Kidney (tissue), 14 donors: ENCODE measurements around the gene CFAP47. TPM values are rescaled to one million over a fixed set of nuclear protein-coding genes. Genes with fewer than 3 reads are reported as not detected.

Experiments
- DNase-seq, 5 donors: peaks; one replicate each; pipeline ENCODE4 v3.0.0-alpha.2; 2013 to 2020
- FAIRE-seq: peaks from 2 replicates; lab custom pipeline; 2012; peaks lifted over from hg19 to GRCh38; lab: Jason Lieb, UNC
- H3K27ac ChIP-seq, 2 donors: one replicate each; pipeline ENCODE4 v1.7.0; 2013; ENCODE audit warnings: low read depth in 2 of 2, low read length in 2 of 2, inconsistent platforms in 1 of 2
- H3K27me3 ChIP-seq: one replicate; pipeline ENCODE4 v1.7.1; 2013; ENCODE audit warnings: low read length, inconsistent platforms; ENCODE audit not compliant: control insufficient read depth, insufficient read depth
- H3K36me3 ChIP-seq, 3 donors: one replicate each; pipeline versions ENCODE4 v1.7.0 to v1.7.1; 2013; ENCODE audit warnings: low read length in 3 of 3, control low read depth in 1 of 3, inconsistent platforms in 1 of 3; ENCODE audit not compliant: insufficient read depth in 3 of 3, control insufficient read depth in 2 of 3
- H3K4me1 ChIP-seq, 3 donors: one replicate each; pipeline versions ENCODE4 v1.7.0 to v1.7.1; 2013; ENCODE audit warnings: low read length in 3 of 3, inconsistent platforms in 1 of 3, low read depth in 1 of 3; ENCODE audit not compliant: control insufficient read depth in 2 of 3, insufficient read depth in 2 of 3
- H3K4me3 ChIP-seq, 3 donors: one replicate each; pipeline versions ENCODE4 v1.7.0 to v1.8.1; 2013; ENCODE audit warnings: low read length in 3 of 3, control low read depth in 1 of 3, inconsistent platforms in 1 of 3
- H3K9ac ChIP-seq, 3 donors: one replicate each; pipeline versions ENCODE4 v1.7.0 to v1.7.1; 2013; ENCODE audit warnings: low read length in 3 of 3, control low read depth in 1 of 3, inconsistent platforms in 1 of 3
- H3K9me3 ChIP-seq, 3 donors: one replicate each; pipeline versions ENCODE4 v1.7.0 to v1.7.1; 2013; ENCODE audit warnings: low read length in 3 of 3, control low read depth in 1 of 3, inconsistent platforms in 1 of 3; ENCODE audit not compliant: control insufficient read depth in 2 of 3, insufficient read depth in 1 of 3
- intact Hi-C: fragments of 100-400 bp; cut with DNase I; formaldehyde crosslinking; loops from one replicate; pipeline ENCODE4 v1.11.1; 2022
- polyA plus RNA-seq: library from polyadenylated mRNA; stranded (reverse); fragments of 350-450 nt; fragmentation: Illumina TruSeq; extraction: RNeasy Lipid Tissue Mini Kit (QIAGEN cat#74804); gene quantifications from one replicate; pipeline ENCODE4 v1.2.3, GENCODE V29; 2014; ENCODE audit warnings: low read depth, low replicate concordance; ENCODE audit not compliant: insufficient read depth
- total RNA-seq: library from RNA; stranded (reverse); fragmentation: NEBNext Ultra II Directional; extraction: Animal tissue kit (Norgen Biotek cat#: 25700); gene quantifications from one replicate; pipeline ENCODE4 v1.2.1, GENCODE V29; 2021
- TF ChIP-seq, protein P1 (sequence below): IDR thresholded peaks from 3 replicates; pipeline ENCODE4 v1.5.1; 2012; ENCODE audit warnings: mild to moderate bottlenecking, moderate library complexity, borderline replicate concordance; ENCODE audit not compliant: insufficient read depth; ENCODE audit errors: extremely low read depth
- donor health status: control.
- donor health status: control.
- donor health status: control.
- donor health status: control.
- donor health status: control.
- donor health status: DM: yes; HTN: yes; CAD: no.
- donor health status: Normal renal cell carcinoma (clear cell type).

CFAP47 gene
- total and polyA plus RNA-seq, 2 donors from 2014 or later, result 1.4 TPM; not detected in 1

- no peaks in the 10 kb centered on the region for H3K9me3 ChIP-seq
- TF ChIP-seq, protein P1, sequence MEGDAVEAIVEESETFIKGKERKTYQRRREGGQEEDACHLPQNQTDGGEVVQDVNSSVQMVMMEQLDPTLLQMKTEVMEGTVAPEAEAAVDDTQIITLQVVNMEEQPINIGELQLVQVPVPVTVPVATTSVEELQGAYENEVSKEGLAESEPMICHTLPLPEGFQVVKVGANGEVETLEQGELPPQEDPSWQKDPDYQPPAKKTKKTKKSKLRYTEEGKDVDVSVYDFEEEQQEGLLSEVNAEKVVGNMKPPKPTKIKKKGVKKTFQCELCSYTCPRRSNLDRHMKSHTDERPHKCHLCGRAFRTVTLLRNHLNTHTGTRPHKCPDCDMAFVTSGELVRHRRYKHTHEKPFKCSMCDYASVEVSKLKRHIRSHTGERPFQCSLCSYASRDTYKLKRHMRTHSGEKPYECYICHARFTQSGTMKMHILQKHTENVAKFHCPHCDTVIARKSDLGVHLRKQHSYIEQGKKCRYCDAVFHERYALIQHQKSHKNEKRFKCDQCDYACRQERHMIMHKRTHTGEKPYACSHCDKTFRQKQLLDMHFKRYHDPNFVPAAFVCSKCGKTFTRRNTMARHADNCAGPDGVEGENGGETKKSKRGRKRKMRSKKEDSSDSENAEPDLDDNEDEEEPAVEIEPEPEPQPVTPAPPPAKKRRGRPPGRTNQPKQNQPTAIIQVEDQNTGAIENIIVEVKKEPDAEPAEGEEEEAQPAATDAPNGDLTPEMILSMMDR, result no peak
- H3K4me3 ChIP-seq, result no peak overlapping the region
- no peaks in the 10 kb centered on the region for H3K36me3 ChIP-seq
- no peaks in the 10 kb centered on the region for H3K27me3 ChIP-seq
- H3K27ac ChIP-seq, result no peak overlapping the region
- no peak for DNase-seq
- H3K9ac ChIP-seq, result no peak overlapping the region
- no peak for FAIRE-seq
- intact Hi-C loops, result no loop called here
- no peaks in the 10 kb centered on the region for H3K4me1 ChIP-seq
Measured at GRCh38 chrX:36401774-36402173, 482.2 kb downstream of the CFAP47 start.

DNA sequence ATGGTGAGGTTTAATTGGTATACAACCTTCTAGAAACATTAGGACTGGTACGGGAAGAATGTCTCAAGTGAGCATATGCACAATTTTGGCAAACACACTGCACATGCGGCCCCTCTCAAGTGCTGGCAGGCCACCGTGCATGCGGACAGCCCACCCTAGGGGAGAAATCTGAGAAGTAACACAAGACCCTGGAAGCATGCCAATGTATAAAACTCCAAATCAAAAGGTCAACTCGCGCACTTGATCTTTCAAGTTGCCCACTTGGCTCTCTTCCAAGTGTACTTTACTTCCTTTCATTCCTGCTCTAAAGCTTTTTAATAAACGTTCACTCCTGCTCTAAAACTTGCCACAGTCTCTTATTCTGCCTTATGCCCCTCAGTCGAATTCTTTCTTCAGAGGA is 488.3 kb downstream of the CFAP47 start:
- no peaks in the 10 kb centered on the region for H3K9me3 ChIP-seq
- intact Hi-C loops, result no loop called here
- TF ChIP-seq, protein P1, result no peak
- no peaks in the 10 kb centered on the region for H3K36me3 ChIP-seq
- no peak overlapping the region for H3K4me3 ChIP-seq
- H3K9ac ChIP-seq, result no peak overlapping the region
- H3K4me1 ChIP-seq, result no peaks in the 10 kb centered on the region
- DNase-seq (peak in 2 of 5 donors; percentile 4 to 6), FAIRE-seq (no peak)
- no peaks in the 10 kb centered on the region for H3K27me3 ChIP-seq
- H3K27ac ChIP-seq, result no peak overlapping the region

GRCh38 chrX:36414056-36414455 is 494.5 kb downstream of the CFAP47 start:
- Histone ChIP-seq H3K9me3 (no peaks in the 10 kb centered on the region), H3K9ac (no peak overlapping the region), H3K4me3 (no peak overlapping the region), H3K27ac (no peak overlapping the region), H3K27me3 (no peaks in the 10 kb centered on the region), H3K4me1 (no peaks in the 10 kb centered on the region), H3K36me3 (no peaks in the 10 kb centered on the region)
- DNase-seq, result no peak
- TF ChIP-seq, protein P1, result no peak
- intact Hi-C loops, result no loop called here
- FAIRE-seq, result no peak

- H3K4me3 ChIP-seq, result no peak overlapping the region
- intact Hi-C loops, result no loop called here
- no peaks in the 10 kb centered on the region for H3K4me1 ChIP-seq
- DNase-seq (no peak), FAIRE-seq (no peak)
- no peaks in the 10 kb centered on the region for H3K9me3 ChIP-seq
- no peaks in the 10 kb centered on the region for H3K27me3 ChIP-seq
- no peak overlapping the region for H3K27ac ChIP-seq
- TF ChIP-seq, protein P1, result no peak
- no peaks in the 10 kb centered on the region for H3K36me3 ChIP-seq
- H3K9ac ChIP-seq, result no peak overlapping the region
Measured at GRCh38 chrX:36422368-36422767, 502.8 kb downstream of the CFAP47 start.
